GM21528 (cell line): Measurements from ENCODE around the gene PIGZ.

Experiments
- ATAC-seq: cut with Tn5 transposase; IDR thresholded peaks from one replicate; pipeline ENCODE4 v1.9.1; 2021; ENCODE audit warnings: mild to moderate bottlenecking, moderate library complexity; ENCODE audit not compliant: unreplicated experiment, low FRiP score

The PIGZ gene

DNA sequence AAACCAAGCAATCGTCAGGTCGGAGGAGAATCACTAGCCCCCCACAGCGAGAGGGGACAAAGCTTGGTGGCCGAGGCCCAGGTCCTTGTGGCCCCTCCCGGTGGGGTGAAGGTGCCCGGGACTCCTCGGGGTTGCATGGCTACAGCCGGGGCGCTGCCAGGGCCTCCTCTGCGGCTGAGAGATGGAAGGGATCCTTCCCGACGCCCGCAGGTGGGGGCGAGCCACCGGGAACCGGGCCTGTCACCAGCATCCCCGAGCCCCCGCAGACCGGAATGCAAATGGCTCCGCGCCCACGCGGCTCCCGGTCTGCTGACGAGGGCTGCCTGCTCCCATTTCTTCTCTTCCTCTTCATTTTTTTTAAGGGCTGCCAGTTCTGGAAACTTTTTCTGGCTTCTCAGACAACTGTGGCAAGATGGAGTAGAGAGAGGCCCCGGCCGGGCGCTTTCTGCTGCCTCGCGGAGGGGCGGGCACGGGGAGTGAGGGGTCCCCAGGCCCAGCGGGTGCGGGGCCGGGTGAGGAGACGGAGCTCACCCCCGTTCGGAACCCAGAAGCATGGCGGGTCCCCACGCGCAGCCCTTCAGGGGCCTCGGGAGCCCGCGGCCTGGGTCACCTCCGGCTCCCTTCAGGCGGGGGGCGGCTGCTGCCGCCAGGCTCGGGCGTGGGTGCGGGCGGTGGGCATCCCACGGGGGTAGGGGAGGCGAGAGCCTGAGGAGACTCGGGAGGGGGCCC is 33.5 kb upstream of the PIGZ start:
- ATAC-seq: peak; percentile 7

DNA sequence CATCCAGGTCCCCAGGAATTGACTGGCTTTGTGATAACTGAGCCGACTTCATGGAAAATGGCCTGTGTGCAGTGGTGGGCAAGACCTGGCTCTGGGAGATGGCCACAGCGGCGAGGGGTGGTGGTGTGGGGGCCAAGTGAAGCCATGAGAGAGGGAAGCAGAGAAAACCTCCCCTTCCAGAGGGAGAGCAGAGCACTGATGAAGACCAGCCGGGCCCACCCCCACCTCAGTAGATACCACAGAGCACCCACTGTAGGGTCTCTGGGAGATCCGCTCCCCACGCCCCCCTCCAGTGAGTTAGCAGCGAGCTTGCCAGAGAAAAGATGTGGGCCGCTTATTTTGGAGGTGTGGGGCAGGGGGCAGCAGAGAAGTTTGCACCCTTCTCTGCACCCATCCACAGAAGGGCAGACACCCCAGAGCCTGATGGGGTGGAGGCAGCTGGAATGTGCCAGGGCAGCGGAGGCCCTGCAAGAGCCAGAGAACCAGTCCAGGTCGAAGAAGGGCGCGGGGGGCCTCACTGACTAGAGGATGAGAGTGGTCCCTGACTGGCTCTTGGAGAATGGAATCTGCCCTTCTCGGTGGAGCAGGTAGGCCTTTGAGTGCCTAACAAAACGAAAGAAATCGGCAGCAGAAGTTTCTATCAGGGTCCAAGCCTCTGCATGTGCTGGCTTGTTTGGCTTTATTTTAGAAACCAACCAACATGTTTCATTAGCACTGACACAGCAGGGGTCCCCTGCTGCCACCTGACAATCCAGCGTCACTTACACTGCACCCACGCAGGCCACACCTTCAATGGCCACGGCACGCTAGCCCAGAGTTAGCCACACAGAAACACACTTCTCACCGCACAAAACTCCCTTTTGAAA is 32.7 kb upstream of the PIGZ start:
- ATAC-seq: no peak

DNA sequence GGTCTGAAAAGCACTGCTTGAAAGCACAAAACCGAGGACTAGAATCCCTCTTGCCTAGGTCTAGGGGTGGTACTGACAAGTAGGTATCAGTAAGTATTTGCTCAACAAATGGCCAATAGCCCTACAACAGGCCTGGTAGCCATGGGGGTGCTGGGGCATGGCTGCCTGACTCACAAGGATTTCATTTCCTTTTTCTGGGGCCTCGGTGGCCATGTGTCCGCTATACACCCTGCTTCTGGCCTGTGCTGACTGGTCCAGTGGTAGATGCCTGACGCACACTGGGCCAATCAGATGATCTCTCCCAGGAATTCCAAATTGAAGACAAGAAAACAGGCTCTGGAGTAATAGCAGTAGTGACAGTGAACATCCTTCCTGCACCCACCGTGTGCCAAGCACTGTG is 31.6 kb upstream of the PIGZ start:
- no peak for ATAC-seq

DNA sequence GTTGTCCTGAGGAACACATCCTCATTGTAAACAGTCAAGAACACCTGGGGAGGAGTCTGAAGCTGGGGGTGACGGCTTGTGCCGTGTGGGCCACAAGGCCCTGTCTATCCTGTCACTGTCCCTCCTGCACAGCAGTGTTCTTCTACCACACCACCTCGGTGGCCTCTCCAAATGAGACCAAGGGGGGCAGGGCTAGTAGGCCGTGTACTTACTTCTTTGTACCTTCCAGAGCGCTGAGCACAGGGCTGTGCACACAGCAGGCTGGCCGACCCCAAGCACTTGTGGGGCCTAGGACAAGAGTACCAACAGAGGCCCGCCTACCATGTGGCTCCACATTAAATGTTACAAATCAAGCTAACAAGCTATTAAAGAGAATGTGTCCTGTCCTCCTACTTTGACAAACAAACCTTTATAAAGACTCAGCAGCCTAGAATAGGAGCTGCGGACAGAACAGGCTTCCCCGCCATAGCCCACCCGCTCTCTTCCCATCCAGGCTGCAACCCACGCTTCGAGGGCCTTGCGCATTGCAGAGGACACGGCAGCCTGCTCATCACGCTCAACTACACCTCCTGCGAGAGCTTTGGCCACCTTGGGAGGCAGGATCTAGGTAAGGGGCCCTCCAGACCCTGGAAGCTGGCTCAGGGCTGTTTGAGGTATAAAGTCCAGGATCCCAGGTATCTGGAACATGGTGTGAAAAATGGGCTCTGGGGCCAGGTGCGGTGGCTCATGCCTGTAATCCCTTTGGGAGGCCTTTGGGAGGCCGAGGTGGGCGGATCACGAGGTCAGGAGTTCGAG is 30.5 kb upstream of the PIGZ start:
- no peak for ATAC-seq

DNA sequence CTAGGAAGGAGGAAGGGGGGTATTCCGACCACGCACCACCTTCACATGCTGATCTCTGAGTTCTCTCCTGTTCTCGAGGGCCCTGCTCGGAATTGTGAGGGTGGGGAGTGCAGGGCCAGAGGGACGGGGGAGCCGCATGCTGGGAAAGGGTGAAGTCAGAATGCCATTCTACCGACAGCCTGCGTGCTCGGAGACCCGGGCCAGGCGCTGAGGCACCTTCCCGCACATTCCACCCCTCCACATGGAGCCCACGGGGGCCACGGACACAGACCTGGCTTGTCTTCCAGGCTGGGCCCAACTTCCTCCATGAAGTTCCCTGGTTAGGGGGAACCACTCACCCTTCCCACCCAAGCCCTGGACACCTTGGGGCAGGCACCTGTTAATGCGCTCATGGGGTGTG is 28.7 kb upstream of the PIGZ start:
- no peak for ATAC-seq

DNA sequence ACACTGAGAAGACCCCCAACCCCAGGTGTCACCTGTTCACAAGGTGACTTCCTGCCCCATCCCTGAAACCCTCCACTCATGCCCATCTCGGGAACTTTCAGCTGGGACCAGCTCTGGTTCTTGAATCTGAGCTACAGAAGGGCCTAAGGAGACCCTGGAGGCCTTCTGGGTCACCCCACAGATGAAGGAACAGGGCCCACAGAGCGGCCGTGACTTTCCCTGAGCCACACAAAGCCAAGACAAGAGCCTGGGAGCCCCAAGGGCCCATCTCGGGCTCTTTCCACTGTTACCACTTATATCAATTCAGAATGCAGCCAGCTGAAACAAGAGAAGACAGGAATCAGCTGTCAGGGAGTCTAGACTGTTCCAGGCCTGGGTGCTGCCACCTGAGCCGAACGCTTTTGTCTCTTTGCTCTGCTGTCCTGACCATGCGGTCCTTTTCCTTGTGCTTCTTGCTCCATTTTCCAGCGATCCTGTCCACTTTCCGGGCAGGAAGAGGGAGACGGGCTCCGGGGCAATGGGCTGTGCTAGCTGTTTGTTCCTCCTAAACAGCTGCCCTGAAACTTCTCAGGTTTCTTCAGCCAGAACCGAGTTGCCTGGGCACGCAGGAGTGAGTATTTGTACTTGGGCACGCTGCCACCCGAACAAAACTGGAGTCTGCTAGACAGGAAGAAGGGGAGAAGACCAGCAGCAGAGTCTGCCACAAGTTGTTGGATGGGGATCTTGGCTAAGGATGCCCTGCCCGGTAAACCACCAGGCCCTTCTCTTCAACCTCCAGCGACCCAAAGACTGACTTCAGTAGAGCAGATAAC is 28.0 kb upstream of the PIGZ start:
- ATAC-seq: no peak

DNA sequence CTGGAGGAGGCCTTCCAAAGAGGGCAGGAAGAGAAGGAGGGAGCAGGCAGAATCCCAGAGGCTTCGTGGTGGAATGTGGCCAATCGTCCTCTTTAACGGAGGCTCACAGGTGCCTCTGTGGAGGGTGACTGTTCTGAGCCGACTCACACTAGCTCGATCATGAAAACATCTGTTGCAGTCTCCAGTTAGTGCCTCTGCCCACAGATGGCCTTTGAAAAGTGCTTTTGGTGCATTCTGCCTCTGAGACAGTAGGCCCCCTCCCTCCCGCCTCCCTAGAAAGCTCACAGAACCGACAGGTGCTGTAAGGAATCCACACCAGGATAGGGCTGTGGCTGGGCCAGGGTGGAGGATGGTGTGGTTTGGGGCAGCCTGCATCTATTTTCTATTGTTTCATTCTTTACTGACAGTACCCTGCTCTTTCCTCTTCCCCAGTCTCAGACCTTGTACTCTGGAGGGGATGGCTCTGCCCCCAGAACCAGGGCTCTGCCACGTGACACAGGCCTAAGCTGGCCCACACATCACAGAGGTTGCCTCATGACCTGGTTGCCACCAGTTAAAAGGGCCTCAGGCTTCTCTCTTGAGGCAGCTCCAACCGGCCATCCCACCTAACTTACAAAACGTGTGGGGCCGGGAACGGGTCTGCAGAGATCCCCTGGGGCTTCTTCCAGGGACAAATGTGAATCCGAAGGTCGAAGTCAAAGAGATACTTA is 27.2 kb upstream of the PIGZ start:
- ATAC-seq: no peak

DNA sequence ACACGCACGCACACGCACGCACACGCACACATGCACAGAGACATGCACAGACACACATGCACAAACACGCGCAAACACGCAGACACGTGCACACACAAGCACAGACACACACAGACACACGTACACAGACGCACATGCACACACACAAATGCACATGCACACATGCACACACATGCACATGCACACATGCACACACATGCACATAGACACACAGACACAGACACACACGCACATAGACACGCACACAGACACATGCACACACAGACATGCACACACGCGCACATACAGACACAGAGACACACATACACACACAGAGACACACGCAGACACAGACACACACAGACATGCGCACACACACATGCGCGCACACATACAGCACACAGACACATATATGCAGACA is 26.4 kb upstream of the PIGZ start:
- no peak for ATAC-seq

DNA sequence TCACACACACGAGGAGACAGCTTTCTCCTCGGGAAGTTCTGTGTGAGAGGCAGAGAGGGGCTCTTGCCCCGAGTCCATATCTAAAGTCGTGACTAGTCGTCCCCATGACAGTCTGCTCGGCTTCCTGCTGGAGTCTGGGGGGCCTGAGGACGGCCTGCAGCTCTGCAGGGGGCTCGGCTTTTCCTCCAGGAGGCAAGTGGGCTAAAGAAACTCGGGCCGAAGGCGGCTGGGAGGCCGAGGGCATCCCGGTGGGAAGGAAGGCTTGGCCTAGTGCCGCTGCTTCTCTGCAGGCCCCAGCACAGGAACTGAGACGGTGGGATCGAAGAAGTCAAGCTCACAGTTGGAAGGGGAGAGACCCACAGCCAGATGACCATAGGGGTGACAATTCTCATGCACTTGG is 25.4 kb upstream of the PIGZ start:
- ATAC-seq: no peak

DNA sequence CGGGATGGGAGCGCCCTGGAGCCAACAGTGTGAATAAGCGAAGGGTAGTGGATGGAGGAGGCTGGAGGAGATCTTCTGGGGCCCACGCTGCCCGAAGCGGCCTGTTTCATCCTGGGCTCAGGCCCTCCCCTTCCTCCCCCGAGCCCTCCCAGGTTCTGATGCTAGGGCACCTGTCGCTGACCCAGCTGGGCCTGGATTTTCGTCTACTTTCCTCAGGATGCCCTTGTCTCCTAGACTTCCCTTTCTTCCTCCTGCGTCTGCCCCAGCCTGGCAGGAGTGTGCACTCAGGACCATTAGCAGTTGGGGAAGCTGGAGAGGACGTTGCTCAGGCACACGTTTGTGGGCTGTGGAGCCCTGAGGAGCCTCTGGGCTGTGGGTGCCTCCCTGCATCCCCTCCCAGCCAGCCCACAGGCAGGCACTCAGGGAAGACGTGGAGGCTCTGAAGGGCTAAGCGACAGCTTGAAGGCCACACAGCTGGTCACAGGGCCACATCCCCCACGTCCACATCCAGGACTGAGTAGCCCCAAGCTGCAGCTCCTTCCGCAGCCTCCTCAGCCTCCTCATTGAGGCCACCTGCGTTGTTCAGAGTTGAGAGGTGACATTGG is 23.9 kb upstream of the PIGZ start:
- ATAC-seq: no peak

DNA sequence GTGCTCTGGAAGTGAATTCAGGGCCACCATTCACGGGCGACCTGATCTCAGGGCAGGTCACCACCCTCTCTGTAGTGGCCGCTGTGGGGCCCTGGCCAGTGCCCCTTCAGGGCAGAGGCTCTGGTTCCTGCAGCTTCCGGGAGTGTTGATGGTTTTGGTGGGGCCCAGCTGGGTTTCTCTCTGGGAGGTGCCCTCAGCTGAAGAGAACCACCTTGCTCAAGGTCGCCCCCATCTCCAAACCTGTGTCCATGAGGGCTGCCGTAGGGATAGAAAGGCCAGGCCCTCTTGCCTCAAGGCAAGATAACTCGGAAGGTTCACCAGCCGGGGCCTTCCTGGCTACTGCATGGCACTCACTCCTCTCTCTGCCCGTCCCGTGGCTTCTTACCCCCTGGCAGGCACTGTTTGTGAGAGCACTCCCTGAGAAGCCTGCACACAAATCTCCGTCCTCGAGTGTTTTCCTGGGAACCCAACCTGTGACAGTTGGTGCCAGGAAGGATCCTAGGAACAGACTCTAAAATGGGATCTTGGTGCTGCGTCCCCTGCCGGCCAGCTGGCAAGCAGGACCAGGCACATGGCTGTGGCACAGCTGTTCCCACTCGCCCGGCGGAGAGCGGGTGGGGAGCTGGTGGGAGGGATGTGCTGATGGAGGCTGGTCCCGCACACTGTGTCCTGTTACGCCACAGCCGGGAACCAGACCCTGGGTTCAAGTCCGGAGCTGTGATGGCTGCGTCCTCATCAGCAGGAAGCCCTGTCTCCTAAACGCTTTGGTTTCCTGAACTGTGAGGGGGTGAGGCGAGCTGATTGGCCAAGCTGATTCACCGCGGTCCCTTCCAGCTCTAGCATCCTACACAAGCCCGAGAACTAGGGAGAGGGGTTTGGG is 23.2 kb upstream of the PIGZ start:
- ATAC-seq: no peak

DNA sequence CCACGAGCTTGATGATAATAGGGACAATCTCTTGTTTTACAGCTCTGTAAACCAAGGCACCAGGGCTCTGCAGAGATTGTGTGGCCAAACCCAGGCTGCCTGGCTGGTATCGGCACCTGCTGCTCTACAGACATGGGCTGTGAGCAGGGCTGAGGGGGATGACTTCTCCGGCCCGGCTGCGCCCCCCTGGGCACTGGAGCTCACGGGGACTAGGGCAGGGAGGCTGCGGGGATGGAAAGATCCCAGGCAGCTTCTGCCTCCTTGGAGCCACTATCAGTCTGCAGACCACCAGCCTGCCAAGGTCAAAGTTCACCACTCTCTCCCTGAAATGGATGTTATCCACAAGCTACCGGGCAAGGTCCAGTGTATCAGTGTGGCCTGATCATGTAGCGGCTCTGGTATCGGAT is 22.0 kb upstream of the PIGZ start:
- no peak for ATAC-seq

DNA sequence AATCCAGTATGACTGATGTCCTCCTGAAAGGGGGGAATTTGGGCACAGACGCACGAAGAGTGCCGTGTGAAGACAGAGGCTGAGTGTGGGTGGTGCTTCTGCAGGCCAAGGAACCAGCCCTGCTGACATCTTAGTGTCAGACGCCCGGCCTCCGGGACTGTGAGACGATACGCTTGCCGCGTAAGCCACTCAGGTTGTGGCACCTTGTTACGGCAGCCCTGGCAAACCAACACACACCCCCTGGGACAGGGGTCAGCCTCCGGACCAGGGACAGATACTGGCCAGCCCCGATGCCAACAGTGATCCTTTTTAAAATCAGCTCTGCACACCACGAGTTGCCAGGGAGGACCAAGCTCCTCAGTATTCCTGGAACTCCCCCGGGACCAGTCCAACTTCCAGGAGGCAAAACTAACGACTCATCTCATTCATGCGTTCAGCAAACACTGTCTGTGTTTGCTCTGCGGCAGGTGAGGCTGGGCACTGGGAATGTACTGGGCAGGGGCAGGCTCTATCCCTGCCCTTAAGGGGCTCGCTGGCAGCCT is 21.2 kb upstream of the PIGZ start:
- ATAC-seq: no peak

DNA sequence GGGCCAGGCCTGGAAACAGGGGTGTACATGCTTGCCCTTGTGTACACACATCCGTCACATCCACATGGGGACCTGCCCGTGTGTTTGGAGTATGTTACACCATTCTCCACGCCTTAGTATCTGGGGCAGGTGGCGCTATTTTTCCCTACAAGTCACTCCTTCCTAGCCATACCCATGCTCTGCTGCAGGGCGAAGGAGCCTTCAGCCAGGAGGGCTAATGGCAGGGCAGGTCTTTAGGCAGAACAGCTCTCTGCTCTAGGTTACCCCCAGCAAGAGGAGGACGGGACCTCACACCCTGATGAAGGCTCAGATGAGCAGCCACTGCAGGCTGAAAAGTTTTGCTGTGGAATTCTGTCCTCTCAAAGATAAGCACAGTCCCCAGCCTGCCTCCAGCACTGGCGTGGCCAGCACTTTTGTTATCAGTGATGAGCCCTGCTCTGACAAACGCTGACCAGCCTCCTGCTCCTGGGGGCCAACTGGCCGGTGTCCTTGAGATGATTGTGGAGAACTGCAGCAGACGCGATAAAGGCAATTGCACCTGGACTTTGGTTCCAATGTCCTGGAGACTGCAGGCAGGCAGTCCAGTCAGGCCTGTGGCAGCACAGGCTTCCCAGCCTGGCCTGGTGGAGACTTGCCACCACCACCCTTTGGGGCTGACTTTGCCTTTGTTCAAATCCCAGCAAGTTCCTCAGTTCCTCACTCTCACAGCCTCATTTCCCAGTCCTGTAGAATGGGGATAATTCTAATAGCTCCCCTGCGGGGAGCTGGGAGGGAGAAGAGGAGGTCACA is 19.8 kb upstream of the PIGZ start:
- ATAC-seq: no peak

DNA sequence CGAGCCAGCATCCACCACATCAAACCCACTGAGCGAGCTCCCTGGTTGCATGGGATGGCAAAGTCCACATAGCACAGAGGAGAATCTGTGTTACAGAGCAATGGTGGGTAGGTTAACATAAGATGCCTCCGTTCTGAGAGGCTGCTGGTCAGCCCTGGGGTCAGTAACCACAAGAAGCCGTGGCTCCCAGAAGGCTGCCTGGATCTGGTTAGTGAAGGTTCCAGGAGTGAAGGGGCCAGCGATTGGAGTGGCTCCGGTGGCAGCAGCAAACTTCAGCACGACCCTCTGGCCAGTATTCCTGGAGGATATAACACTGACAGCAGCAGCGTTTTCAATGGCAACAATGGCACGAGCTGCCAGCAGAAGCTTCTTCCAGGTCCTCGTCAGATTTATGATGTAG is 18.4 kb upstream of the PIGZ start:
- no peak for ATAC-seq

DNA sequence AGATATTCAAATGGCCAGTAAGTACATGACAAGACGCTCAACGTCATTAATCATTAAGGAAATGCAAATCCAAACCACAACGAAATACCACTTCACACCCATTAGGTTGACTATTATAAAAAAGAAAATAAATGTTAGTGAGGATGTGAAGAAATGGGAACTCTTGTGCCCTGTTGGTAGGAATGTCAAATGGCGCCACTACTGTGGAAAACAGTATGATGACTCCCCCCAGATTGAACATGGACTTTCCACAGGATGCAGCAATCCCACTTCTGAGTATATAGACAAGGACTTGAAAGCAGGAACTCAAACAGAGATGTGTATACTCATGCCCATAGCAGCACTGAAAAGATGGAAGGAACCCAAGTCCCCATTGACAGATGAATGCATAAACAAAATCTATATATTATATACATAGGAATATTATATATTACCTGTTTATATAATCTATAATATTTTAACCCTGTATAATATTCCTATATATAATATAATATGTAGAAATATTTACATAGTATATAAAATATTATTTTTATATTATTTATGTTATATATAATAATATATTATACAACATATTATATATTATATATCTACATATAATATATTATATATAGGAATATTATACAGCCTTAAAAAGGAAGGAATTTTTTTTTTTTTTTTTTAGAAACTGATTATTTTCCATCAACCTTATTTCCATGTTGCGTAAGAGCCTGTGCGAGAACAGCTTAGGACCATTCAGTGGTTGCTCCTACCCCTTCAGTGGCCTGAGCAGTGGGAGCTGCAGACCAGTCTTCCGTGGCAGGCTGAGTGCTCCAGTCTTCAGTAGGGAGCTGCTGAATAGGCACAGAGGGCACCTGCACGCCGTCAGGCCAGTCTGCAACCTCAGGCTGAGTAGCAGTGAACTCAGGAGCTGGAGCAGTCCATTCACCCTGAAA is 17.6 kb upstream of the PIGZ start:
- ATAC-seq: no peak
